ENCODE results near the gene SALL2.
A peak's percentile ranks its signal among the peaks of the same experiment; 100 is the strongest.

Gene SALL2

GRCh38 chr14:21476925-21477681 lies 49.0 kb downstream of the SALL2 start, which contains the start of the genes RAB2B and TOX4:
RAB2B (minus strand) TSS chr14:21476959; CDS start chr14:21476872, 87 bp downstream.
TOX4 (plus strand) TSS chr14:21477195; CDS start chr14:21477279, 84 bp downstream.
- DNase-seq (ENCODE audit: low spot score), result peak; percentile 87

DNA sequence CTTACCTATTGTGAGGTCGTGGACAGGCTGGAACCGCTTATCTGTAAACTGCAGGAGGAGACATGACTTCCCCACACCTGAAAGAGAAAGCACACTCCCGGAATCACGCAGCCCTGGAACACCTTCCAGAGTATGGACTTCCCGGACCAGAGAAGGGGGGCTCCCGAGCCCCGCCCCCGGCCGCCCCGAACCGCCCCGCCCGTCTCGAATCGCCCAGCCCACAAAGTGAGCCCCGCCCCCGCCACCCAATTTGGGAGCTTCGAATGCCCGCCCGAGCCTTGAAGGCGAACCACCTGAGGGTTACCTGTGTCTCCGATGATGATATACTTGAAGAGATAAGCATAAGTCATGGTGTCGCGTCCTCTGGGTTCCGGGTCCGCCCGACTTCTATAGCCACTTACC lies 49.6 kb downstream of the SALL2 start:
- peak; percentile 52 for DNase-seq (ENCODE audit: low spot score)

DNA sequence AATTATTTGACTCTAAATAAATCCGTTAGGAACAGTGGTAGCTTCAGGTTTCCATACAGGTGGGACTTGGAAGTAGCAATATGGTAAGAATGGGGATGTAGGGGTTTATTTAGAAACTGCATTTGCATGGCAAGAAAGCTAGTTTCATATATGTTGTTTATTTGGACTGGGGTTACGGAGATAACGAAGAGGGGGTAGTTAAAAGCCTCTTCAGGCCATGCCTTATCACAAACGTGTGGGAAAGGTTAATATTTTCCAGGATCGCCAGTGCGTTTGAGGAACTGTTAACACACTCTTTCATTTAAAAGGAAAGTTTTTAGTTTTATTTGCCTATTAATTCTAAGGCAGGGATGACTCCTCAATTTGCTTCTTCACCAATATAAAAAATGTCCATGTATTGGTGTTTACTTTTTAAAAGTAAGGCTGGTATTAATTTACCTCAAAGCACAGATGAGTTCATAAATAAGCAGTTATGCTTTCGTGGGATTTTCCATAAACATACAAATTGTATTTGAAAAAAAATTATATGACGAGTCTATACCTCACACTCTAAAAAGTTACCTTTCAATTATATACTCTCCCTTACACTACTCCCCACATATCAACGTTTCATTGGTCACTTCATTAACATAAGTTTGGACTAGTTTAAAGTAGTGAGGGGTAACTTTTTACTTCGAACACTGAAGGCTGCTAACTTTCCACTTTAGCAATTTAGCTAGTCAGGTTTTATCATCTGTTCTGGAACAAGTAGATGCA lies 50.2 kb downstream of the SALL2 start:
- DNase-seq (ENCODE audit: low spot score), result no peak
